Vagina (tissue), 2 donors: ENCODE data around the gene ZC3H12D. TPM values are rescaled to one million over a fixed set of nuclear protein-coding genes. Genes with fewer than 3 reads are reported as not detected.

ENCODE experiments used
- DNase-seq, 2 donors: peaks; one replicate each; pipeline ENCODE4 v3.0.0-alpha.2; 2017; ENCODE audit errors: extremely low spot score in 2 of 2
- H3K27ac ChIP-seq: fragments of 200-600 bp; sonication (generic); one replicate; pipeline ENCODE4 v1.5.1; 2019
- H3K27me3 ChIP-seq: fragments of 200-600 bp; sonication (generic); one replicate; pipeline ENCODE4 v1.5.1; 2019
- H3K36me3 ChIP-seq, 2 donors: fragments of 200-600 bp; sonication (generic); one replicate each; pipeline ENCODE4 v1.5.1; 2017 to 2019
- H3K4me1 ChIP-seq: fragments of 200-600 bp; sonication (generic); one replicate; pipeline ENCODE4 v1.5.1; 2019
- H3K4me3 ChIP-seq, 2 donors: fragments of 200-600 bp; sonication (generic); 1 replicate in 1 of 2; 2 replicates in 1 of 2; pipeline ENCODE4 v1.5.1; 2016 to 2019
- H3K9me3 ChIP-seq: fragments of 200-600 bp; sonication (generic); one replicate; pipeline ENCODE4 v1.5.1; 2019
- CTCF ChIP-seq, 3 experiments: fragments of 450-650 bp in 2 of 3; fragments of 200-600 bp in 1 of 3; sonication (generic) in 1 of 3; IDR thresholded peaks; one replicate each; pipeline ENCODE4 v1.5.1; 2017 to 2019; ENCODE audit warnings: antibody characterized with exemption in 3 of 3, mild to moderate bottlenecking in 2 of 3, moderate library complexity in 2 of 3
- POLR2A ChIP-seq, 2 donors: fragments of 450-650 bp; IDR thresholded peaks; one replicate each; pipeline ENCODE4 v1.6.1; 2017; ENCODE audit warnings: antibody characterized with exemption in 2 of 2, mild to moderate bottlenecking in 2 of 2, moderate library complexity in 2 of 2
- POLR2AphosphoS5 ChIP-seq, 2 donors: sonication (generic); formaldehyde crosslinking; IDR thresholded peaks; one replicate each; pipeline ENCODE4 v1.9.0; 2017; ENCODE audit warnings: antibody characterized with exemption in 2 of 2, mild to moderate bottlenecking in 2 of 2, low read depth in 1 of 2; ENCODE audit not compliant: insufficient read depth in 1 of 2
- intact Hi-C: fragments of 100-400 bp; cut with DNase I; formaldehyde crosslinking; loops from one replicate; pipeline ENCODE4 v1.15.1; 2023
- total RNA-seq: library from RNA; depleted of rRNA; stranded (reverse); fragments of >200 nt; gene quantifications from one replicate; pipeline ENCODE4 v1.2.3, GENCODE V29; 2016

Gene ZC3H12D
- total RNA-seq, 1 donor from 2014 or later: 2.2 TPM

DNA sequence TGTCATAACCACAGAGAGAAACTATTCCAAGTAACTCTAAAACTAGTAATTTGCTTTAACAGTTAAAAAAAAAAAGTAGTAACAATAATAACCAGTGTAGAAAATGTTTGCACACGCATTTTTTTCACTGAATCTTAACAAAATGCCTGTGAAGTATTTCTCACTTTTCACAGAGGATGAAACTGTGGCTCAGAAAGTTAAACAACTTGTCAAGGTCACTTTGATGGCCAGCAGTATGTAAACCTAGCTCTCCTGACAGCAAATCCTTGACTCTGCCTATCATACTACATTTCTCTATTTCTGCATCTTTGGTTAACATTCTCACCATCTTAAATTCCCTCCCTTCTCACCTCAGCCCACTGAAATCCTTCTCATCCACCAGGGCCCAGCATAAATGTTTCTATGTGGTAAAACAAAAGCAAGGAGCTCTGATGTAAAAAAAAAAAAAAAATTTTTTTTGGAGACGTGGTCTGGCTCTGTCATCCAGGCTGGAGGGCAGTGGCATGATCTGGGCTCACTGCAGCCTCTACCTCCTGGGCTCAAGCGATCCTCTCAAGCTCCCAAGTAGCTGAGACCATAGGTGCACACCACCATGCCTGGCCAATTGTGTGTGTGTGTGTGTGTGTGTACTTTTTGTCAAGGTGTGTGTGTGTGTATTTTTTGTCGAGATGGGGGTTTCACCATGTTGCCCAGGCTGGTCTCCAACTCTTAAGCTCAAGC lies 26.1 kb upstream of the ZC3H12D start:
- Histone ChIP-seq H3K4me1 (no peaks in the 10 kb centered on the region), H3K9me3 (no peaks in the 10 kb centered on the region), H3K36me3 (peaks cover 0 to 16% of the 10 kb centered on the region in 2 donors), H3K4me3 (no peak overlapping the region), H3K27me3 (no peaks in the 10 kb centered on the region), H3K27ac (no peak overlapping the region)
- intact Hi-C loops: loop anchor here (10.0 kb wide), 3 partner anchors 76 to 476 kb away; partner anchors contain the start of gene TAB2
- no peak for TF ChIP-seq POLR2AphosphoS5 (IDR thresholded peaks at IDR 0.05; ENCODE audit: insufficient read depth in 1 of 2, low read depth in 1 of 2)
- no peak for TF ChIP-seq POLR2A (IDR thresholded peaks at IDR 0.05)
- no peak for TF ChIP-seq CTCF (IDR thresholded peaks at IDR 0.05)
- no peak for DNase-seq

DNA sequence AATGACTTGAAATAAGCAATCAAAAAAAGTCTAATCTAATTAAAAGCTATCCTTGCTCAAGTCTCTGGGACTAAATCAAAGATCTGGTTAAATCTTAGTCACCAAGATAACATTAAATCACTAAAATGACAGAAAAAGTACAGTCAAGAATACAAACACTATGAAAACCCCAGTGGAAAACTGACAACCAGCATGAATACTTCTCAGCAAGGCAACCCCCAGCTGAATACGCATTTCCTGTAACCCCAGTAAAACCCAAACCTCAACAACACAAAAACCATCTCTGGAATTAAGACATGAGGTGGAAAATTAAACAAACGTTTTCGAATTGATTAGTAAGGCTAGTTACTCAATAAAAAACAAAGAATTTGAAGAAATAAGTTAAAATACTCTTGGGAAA lies 23.7 kb upstream of the ZC3H12D start:
- H3K36me3 ChIP-seq: peaks cover 0 to 16% of the 10 kb centered on the region in 2 donors
- no peaks in the 10 kb centered on the region for H3K27me3 ChIP-seq
- no peaks in the 10 kb centered on the region for H3K9me3 ChIP-seq
- no peak overlapping the region for H3K4me3 ChIP-seq
- no peak for DNase-seq
- no peaks in the 10 kb centered on the region for H3K4me1 ChIP-seq
- no peak for TF ChIP-seq CTCF (IDR thresholded peaks at IDR 0.05)
- no peak for TF ChIP-seq POLR2AphosphoS5 (IDR thresholded peaks at IDR 0.05; ENCODE audit: insufficient read depth in 1 of 2, low read depth in 1 of 2)
- TF ChIP-seq POLR2A (IDR thresholded peaks at IDR 0.05): no peak
- no peak overlapping the region for H3K27ac ChIP-seq
- intact Hi-C loops: no loop called here

- Histone ChIP-seq H3K36me3 (no peaks in the 10 kb centered on the region), H3K27ac (no peak overlapping the region), H3K9me3 (no peaks in the 10 kb centered on the region), H3K4me1 (no peaks in the 10 kb centered on the region), H3K27me3 (no peaks in the 10 kb centered on the region), H3K4me3 (no peak overlapping the region)
- no peak for DNase-seq
- TF ChIP-seq POLR2A (IDR thresholded peaks at IDR 0.05) (no peak), POLR2AphosphoS5 (IDR thresholded peaks at IDR 0.05; ENCODE audit: insufficient read depth in 1 of 2, low read depth in 1 of 2) (no peak), CTCF (IDR thresholded peaks at IDR 0.05) (no peak)
- intact Hi-C loops: no loop called here
Observed at GRCh38 chr6:149503872-149504271, 19.1 kb upstream of the ZC3H12D start.

- intact Hi-C loops: no loop called here
- no peaks in the 10 kb centered on the region for H3K9me3 ChIP-seq
- no peak for TF ChIP-seq POLR2AphosphoS5 (IDR thresholded peaks at IDR 0.05; ENCODE audit: insufficient read depth in 1 of 2, low read depth in 1 of 2)
- H3K4me3 ChIP-seq: no peak overlapping the region
- DNase-seq: no peak
- H3K27ac ChIP-seq: no peak overlapping the region
- H3K36me3 ChIP-seq: no peaks in the 10 kb centered on the region
- no peaks in the 10 kb centered on the region for H3K4me1 ChIP-seq
- no peaks in the 10 kb centered on the region for H3K27me3 ChIP-seq
Observed at GRCh38 chr6:149503276-149503675, 18.5 kb upstream of the ZC3H12D start.

GRCh38 chr6:149501768-149502167 lies 17.0 kb upstream of the ZC3H12D start:
- Histone ChIP-seq H3K27ac (no peak overlapping the region), H3K9me3 (no peaks in the 10 kb centered on the region), H3K4me1 (no peaks in the 10 kb centered on the region), H3K36me3 (no peaks in the 10 kb centered on the region), H3K4me3 (no peak overlapping the region), H3K27me3 (no peaks in the 10 kb centered on the region)
- no peak for TF ChIP-seq POLR2A (IDR thresholded peaks at IDR 0.05)
- TF ChIP-seq CTCF (IDR thresholded peaks at IDR 0.05): no peak
- TF ChIP-seq POLR2AphosphoS5 (IDR thresholded peaks at IDR 0.05; ENCODE audit: insufficient read depth in 1 of 2, low read depth in 1 of 2): no peak
- intact Hi-C loops: no loop called here
- DNase-seq: no peak
